Pons (tissue), 1 donor: ENCODE measurements around the gene DCX.
A peak's percentile ranks its signal among the peaks of the same experiment; 100 is the strongest.

ENCODE experiments used
- DNase-seq: peaks from one replicate; pipeline ENCODE4 v3.0.0-alpha.2; 2016; ENCODE audit warnings: low spot score

Gene DCX

DNA sequence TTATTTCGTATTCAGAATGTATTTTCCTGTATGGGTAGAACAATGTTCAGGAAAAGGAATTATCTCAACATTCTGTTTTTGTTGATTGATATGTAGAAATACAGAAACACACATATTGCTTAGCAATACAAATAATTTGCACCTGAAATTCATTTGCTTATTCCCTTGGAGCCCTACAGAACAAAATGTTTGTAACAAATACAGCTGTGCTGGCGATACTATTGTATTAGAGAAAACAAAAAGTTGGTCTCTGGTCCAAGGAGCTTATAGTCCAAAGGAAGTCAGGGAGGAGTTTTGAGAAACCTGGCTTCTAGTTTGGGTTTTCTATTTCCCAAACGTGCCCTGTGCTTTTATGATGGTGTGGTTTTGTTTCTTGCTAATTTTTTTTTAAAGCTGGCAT lies 104.0 kb downstream of the DCX start:
- no peak for DNase-seq

DNA sequence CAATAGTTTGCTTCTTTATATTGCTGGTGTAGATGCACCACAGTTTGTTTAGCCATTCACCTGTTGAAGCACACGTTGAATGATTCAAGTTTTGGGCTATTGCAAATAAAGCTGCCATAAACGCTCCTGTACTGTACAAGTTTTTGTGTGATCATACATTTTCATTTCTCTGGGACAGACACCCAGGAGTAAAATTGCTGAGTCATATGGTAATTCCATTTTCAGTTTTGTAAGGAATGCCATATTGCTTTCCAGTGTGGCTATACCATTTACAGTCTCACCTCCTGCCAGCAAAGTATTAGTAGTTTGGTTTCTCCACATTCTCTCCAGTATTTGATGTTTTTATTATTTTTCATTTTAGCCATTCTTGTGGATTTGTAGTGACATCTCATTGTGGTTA lies 109.7 kb downstream of the DCX start:
- DNase-seq = no peak

DNA sequence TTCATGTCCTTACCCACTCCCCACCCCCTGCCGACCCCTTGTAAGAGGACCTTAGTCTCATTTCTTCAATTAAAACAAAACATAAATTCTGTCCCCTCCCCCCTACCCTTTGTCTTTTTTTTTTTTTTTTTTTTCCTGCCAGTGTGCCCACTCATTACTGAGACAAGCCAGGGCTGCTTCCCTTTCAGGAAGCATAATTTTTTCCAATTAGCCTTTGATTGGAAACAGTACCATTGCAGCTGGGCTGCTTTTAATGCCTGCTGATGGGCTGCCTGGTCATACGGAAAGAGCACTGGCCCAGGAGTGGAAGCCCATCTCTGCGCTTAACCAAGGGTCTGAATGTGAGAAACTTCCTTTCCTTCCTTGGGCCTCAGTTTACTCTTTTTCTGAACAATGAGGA lies 123.2 kb downstream of the DCX start:
- no peak for DNase-seq

DNA sequence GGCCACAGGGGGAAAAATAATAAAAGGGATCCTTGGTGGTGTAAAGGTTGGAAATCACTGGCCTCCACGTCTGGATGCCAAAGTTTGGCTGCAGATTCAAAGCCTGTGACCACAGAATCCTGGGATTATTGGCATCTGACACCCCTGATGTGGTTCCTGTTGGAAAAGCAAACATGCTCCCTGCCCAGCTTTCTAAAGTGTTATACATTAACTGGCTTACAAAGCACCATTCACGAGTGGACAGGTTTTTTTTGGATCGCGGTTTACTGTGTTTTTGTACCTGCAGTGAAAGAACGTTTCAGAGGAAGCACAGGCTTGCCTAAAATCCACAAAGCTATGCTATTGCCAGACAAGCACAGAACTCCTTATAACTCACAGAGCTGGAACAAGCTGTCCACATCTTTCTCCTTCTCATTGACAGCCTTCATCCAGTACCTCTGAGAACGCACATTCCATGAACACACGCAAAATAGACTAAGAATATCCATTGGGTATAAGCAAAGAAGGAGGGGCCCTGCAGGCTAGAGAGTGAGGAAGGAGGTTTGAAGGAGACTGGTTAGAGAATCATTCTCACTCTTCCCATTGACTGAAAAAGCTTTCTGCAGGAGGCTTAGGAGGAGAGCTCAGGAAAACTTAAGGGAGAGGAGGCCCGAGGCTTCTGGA lies 127.2 kb downstream of the DCX start:
- no peak for DNase-seq

DNA sequence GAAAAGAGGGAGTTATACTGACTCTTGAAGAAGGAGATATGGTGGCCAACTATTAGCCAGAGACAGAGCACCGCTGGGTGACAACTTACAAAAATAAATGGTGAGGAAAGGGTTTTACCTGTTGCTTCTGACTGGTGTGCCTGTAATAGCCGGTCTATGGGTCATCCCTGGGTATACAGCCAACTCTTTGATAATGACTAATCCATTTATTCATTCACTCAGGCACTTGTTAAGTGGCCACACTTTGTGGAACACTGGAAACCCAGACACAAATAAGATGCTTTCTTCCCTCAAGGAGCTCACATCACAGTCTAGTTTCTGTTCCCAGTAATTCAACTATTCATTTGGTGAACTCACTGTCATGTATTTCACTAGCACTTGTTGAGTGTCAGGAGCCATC lies 128.5 kb downstream of the DCX start:
- no peak for DNase-seq

DNA sequence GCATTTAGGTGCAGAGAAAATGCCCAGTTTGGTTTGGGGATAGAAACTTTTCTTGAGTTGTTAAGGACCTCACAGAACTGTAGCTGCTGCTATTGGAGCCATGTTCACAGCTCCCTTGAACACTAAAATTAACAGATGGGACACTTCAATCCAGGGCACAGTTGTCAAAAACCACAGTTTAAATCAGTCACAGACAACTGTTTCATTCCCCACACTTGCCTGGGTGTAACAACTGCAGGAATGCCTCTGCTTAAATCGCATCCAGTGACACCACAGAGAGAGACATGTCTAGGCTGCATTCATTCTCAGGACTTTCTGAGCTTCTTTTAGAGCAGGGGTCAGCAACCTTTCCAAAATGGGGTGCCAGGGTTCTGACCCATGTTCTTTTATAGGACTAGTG lies 129.0 kb downstream of the DCX start:
- DNase-seq = no peak

DNA sequence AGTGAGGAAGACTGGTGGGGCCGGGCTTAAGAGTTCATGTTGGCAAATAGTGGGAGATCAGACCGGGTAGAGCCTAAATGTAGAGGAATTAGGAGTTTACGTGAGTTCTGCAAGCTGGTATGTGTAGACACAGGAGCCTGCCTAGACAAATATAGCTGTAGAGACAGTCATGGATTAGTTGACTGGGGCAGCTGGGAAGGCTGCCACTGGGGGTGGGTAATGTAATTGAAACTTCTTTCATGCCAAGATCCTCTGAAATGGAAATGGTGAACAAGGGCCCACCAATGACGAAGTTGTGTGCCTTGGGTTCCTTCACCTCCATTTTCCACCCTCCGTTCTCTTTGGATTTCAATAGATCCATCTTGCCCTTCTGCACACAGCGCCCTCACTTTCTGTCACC lies 129.9 kb downstream of the DCX start:
- no peak for DNase-seq

DNA sequence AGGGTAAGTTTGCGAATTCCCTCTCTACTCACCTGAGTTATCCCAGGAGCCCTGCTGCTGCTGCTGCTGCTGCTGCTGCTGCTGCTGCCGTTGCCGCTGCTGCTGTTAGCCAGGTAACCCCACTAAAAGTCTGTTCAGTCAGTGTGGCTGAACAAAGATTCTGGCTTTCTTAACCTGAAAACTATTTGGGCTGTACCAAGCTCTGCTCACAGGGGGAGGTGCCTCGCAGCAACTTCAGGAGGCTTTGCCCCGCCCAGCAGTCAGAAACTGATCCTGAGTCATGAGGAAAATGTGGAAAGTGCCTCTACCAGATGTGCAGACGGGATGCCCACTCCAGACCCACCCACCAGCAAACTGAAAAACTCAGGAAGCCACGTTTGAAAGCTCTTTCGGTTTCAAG lies 141.7 kb downstream of the DCX start, which contains the start of gene CAPN6:
Gene CAPN6 (minus strand): TSS at position 145 of the 400 bp plus-strand sequence. CDS start 6,547 bp downstream, outside the sequence.
- no peak for DNase-seq

DNA sequence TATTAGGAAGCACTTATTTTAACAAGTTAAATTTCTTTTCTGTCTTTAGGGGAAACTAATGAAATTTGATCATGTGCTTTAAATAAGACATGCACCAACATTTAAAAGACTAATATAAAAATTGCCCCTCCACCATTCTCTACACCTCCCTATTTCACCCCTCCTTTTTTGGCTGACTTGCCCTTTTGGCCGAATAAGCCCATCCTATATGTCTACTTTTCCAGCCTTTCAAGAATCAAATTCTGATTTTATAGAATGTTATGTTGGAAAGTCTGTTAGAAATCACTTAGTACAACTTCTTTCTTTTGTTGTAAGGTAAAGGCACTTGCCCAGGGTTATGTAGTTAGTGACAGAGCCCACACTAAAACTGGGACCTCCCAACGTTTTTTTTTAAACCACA lies 143.5 kb downstream of the DCX start:
- DNase-seq = no peak

DNA sequence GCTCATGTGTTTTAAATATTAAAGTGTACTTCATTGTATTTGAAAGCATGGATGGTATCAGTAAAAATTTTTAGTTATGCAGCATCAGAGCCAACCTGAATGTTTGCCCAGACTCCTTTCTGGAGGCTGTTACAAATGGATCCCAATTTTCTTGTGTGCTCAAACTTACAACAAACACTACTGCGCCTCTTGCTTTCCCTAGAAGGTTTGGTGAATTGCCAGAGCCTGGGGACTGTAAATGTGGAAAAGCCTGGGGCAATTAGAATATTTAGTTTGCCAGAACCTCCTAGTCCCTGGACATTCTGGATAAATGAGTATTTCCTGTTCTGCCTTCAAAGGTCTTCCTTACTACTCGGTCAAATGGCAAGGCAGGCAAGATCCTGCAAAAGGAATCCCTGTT lies 146.5 kb downstream of the DCX start:
- no peak for DNase-seq

DNA sequence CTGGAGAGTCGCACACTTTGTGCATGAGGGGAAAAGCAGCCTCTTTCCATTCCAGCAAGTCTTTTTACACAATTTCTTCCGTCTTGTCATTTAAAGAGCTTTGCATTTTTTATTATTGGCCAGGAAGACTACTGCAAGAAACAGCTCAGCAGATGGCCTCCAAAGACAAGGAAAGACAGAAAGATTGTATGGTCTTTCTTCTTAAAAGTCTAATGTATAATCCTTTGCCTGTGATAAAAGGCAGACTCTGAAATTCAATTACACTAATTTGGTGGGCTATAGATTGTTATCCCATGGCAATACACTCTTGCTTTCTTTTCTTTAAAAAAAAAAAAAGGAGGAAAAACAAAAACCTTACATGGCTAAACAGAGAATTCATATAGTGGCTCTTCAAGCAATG lies 147.6 kb downstream of the DCX start:
- DNase-seq = no peak

DNA sequence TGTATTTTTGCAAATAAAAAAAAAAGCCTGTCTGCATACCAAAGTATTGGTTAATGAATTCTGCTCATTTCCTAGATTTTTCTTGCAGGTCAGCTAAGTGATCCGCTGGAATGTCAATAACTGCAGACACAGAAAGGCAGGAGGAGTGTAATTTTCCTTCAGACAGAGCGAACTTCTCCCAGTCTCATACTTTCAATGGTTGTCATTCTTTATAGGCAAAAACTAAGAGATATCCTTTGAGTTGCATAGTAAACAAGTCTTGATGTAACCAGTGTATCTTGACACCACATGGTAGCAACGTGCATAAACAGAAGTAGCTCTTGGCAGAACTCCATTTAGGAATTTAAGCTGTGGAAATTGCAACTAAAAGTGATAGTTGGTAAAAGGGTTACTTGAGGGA lies 149.9 kb downstream of the DCX start:
- DNase-seq = no peak

DNA sequence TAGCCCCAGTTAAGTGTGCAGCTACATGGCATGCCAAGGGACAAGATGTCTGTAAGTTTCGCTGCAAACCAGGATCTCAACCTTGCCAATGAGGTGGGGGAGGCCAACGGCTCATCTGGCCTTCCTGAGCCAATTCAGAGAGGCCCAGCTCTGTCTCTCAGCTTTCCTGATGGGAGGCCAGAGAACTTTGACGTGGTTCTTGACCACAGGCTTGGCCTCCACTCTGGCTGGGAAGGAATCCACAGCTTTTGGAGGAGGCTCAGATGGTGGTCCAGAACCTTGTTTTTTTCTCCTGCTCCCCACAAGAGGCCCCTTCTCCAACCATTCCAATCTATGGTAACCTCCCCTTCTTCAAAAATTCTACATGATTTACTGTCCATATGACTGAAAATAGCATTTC lies 151.5 kb downstream of the DCX start:
- no peak for DNase-seq

DNA sequence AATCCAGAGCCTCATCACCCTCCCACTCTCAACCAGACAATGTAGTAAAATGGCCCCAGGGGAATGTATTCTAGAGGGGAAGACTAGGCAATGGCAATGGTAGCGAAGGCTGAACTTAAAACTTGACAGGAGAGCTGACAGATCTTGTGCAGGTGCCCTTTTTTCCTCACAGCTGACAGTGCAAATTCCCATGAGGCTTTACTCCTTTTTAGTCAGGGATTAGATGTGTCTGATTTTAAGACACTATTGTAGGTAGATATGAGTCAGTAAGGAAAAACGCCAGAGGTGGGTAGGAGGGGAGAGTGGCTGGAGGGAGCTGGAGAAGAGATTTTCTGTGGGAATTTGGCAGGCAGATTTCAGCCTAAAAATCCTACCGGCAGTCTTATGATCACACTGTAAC lies 152.4 kb downstream of the DCX start:
- no peak for DNase-seq

DNA sequence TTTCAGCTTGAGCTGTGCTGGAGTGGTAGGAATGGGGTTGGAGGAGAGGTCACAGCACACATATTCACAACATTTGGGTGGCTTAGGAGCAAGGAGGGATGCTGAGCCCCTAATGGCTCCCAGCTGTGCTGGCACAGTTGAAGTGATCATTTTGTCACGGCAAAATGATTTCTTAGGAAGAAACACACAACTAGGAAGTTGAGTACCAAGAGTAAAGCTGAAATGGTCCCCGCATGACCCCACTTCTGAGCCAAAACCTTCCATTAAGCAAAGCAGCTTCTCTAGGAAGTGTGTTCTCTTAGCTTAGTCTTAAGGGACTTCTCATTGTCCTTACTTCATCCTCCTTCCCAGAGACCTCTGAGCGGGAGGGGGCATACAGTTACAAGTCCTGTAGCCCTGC lies 154.3 kb downstream of the DCX start:
- no peak for DNase-seq

DNA sequence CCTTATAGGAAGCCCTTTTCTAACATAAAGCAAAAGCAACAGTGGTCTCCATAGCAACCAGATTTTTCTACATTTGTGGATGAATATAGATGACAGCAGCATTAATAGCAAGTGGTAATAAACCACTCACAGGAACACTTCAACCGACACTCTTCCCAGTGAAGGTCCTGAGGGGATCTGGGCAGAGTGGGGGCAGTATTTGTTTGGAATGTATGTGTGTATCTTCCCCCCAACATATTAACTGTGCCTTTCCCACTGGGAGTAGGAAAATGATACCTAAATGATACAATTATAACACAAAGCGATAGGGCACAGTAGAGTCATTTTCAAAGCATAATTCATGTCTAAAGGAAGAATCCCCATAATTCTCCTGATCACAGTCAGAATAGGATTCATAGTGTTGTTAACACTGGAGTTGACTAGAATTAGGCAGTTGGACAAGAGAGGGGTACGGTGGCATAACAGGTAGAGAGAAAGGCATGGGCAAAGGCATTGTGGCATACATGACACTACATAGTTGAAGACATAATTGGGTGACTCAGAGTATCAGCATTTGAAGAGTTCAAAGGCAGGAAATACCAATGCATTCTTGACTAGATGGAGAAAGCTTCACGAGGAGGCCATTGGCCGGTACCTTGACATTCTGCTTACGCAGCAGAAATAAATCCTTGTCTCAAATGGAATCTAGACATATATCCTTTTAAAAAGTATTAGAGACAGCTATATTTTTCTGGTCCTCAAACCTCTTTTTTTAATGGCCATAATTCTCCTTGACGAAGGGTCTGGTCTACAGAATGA lies 156.9 kb downstream of the DCX start:
- no peak for DNase-seq

DNA sequence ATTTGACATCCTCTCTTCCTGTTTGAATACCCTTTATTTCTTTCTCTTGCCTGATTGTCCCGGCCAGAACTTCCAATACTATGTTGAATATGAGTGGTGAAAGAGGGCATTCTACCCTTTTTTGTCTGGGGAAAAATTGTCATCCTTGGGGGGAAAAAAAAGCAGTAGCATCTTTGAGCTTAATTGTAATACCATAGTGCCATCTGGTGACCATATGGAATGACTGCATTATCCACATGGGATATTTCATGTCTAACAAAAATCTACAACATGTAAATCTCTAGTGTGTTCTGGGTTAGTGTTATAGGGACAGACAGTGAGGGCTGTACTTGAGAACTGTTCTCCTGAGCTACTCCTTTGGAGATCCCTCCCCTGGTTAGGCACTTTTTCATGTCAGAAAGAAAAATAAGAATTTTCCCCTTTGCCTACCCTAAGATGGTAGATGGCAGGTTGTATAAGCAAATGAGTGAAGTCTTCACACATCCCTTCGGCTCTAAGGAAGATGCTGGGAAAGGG lies 167.7 kb downstream of the DCX start:
- DNase-seq = peak; percentile 25
